HepG2 (cell line): ENCODE measurements around the gene L3MBTL4. TPM values are rescaled to one million over a fixed set of nuclear protein-coding genes. Genes with fewer than 3 reads are reported as not detected.

Experiments used
- ATAC-seq: fragments of 200-7000 bp; cut with Tn5 transposase; 3 replicates; pipeline ENCODE4 v1.9.1; 2020; ENCODE audit warnings: mild to moderate bottlenecking, moderate library complexity
- BruUV-seq: library from RNA; stranded (reverse); fragments of 400-500 nt; replicated peaks from 2 replicates; lab custom pipeline; 2021; lab: Mats Ljungman, UMichigan
- CTCF ChIA-PET: fragments of 300-600 bp; formaldehyde crosslinking; extraction: SDS; loops from one replicate; lab custom pipeline; 2021; ENCODE audit warnings: low total read pairs, inconsistent platforms, low intra/inter-chr PET ratio; lab: Yijun Ruan, JAX
- POLR2A ChIA-PET: fragments of 350-600 bp; sonication (Branson Sonifier 250); formaldehyde crosslinking; loops from one replicate; lab custom pipeline; 2020; ENCODE audit warnings: antibody characterized with exemption, inconsistent platforms; lab: Yijun Ruan, JAX
- DNase-seq: peaks from one replicate; pipeline ENCODE4 v3.0.0-alpha.2; 2015; ENCODE audit warnings: low spot score
- FAIRE-seq: peaks from 3 replicates; lab custom pipeline; 2011; peaks lifted over from hg19 to GRCh38; lab: Jason Lieb, UNC
- H2AFZ ChIP-seq: one replicate; pipeline ENCODE4 v1.6.1; 2011; ENCODE audit warnings: low read length, inconsistent platforms
- H3K27ac ChIP-seq: fragments of 300-600 bp; 3 replicates; pipeline ENCODE4 v1.8.0; 2011; ENCODE audit warnings: mixed run types, mild to moderate bottlenecking, mixed read lengths, low read length, inconsistent platforms; ENCODE audit not compliant: insufficient read depth; ENCODE audit errors: extremely low read length
- H3K27me3 ChIP-seq, 2 experiments: fragments of 200-600 bp in 1 of 2; 2 replicates in 1 of 2; 3 replicates in 1 of 2; pipeline versions ENCODE4 v1.6.0 to v1.8.0; 2011; ENCODE audit warnings: low read length in 2 of 2, mild to moderate bottlenecking in 2 of 2, moderate library complexity in 2 of 2, inconsistent platforms in 1 of 2; ENCODE audit not compliant: insufficient read depth in 2 of 2, control insufficient read depth in 1 of 2
- H3K36me3 ChIP-seq, 2 experiments: fragments of 200-600 bp in 1 of 2; replicated peaks in 1 of 2; 2 replicates in 1 of 2; 3 replicates in 1 of 2; pipeline versions ENCODE4 v1.5.1 to v1.8.0; 2011; ENCODE audit warnings: low read length in 2 of 2, inconsistent platforms in 1 of 2; ENCODE audit not compliant: insufficient read depth in 2 of 2, control insufficient read depth in 1 of 2
- H3K4me1 ChIP-seq: 2 replicates; pipeline ENCODE4 v1.5.1; 2012; ENCODE audit warnings: low read length, inconsistent platforms; ENCODE audit not compliant: insufficient read depth
- H3K4me2 ChIP-seq: 2 replicates; pipeline ENCODE4 v1.6.0; 2011; ENCODE audit warnings: low read depth, low read length, inconsistent platforms
- H3K4me3 ChIP-seq, 3 experiments: fragments of 200-600 bp in 1 of 3; sonication (generic), shearing (Covaris generic) in 1 of 3; replicated peaks in 1 of 3; 2 replicates each; pipeline ENCODE4 v1.5.1; 2011 to 2016; ENCODE audit warnings: low read length in 3 of 3, inconsistent platforms in 2 of 3, low read depth in 2 of 3, mild to moderate bottlenecking in 2 of 3, control low read depth in 1 of 3, mixed read lengths in 1 of 3; ENCODE audit not compliant: insufficient read depth in 1 of 3
- H3K79me2 ChIP-seq: one replicate; pipeline ENCODE4 v1.6.1; 2011; ENCODE audit warnings: low read length, inconsistent platforms; ENCODE audit not compliant: insufficient read depth
- H3K9ac ChIP-seq: 2 replicates; pipeline ENCODE4 v1.6.0; 2011; ENCODE audit warnings: mild to moderate bottlenecking, low read depth, low read length, inconsistent platforms; ENCODE audit not compliant: insufficient read depth
- H3K9me3 ChIP-seq: 2 replicates; pipeline ENCODE4 v1.5.1; 2012; ENCODE audit warnings: mild to moderate bottlenecking, low read length
- H4K20me1 ChIP-seq: 2 replicates; pipeline ENCODE4 v1.6.0; 2011; ENCODE audit warnings: inconsistent platforms, mild to moderate bottlenecking, low read length, moderate library complexity; ENCODE audit not compliant: insufficient read depth
- CEBPG ChIP-seq: IDR thresholded peaks from 2 replicates; pipeline ENCODE4 v1.6.1; 2016
- ETV6 ChIP-seq: sonication (generic); formaldehyde crosslinking; conservative IDR thresholded peaks from 2 replicates; pipeline ENCODE4 v1.4.0; 2020; ENCODE audit warnings: missing genetic modification reagents
- FOSL2 ChIP-seq: sonication (generic); formaldehyde crosslinking; IDR thresholded peaks from 2 replicates; pipeline ENCODE4 v1.4.0; 2020; ENCODE audit warnings: missing genetic modification reagents
- GATA4 ChIP-seq: sonication (generic); IDR thresholded peaks from 2 replicates; pipeline ENCODE4 v1.6.1; 2016; ENCODE audit warnings: antibody characterized with exemption, low read depth, borderline replicate concordance
- HOXA3 ChIP-seq: sonication (generic); formaldehyde crosslinking; IDR thresholded peaks from 2 replicates; pipeline ENCODE4 v1.5.0; 2020; ENCODE audit warnings: missing genetic modification reagents
- KDM6A ChIP-seq: IDR thresholded peaks from 2 replicates; pipeline ENCODE4 v1.6.1; 2016; ENCODE audit warnings: low read depth
- MED13 ChIP-seq: sonication (generic); formaldehyde crosslinking; IDR thresholded peaks from 2 replicates; pipeline ENCODE4 v1.5.0; 2020; ENCODE audit warnings: missing genetic modification reagents
- NKX3-1 ChIP-seq: sonication (generic); formaldehyde crosslinking; IDR thresholded peaks from 2 replicates; pipeline ENCODE4 v1.5.0; 2020; ENCODE audit warnings: missing genetic modification reagents
- XBP1 ChIP-seq: sonication (generic); formaldehyde crosslinking; IDR thresholded peaks from 2 replicates; pipeline ENCODE4 v1.5.0; 2020; ENCODE audit warnings: missing genetic modification reagents
- ZNF235 ChIP-seq: sonication (generic); formaldehyde crosslinking; IDR thresholded peaks from 2 replicates; pipeline ENCODE4 v1.8.1; 2023; ENCODE audit warnings: mild to moderate bottlenecking, missing genetic modification reagents, borderline replicate concordance
- ZNF446 ChIP-seq: sonication (generic); formaldehyde crosslinking; IDR thresholded peaks from 2 replicates; pipeline ENCODE4 v1.5.0; 2020; ENCODE audit warnings: mild to moderate bottlenecking, missing genetic modification reagents
- ZNF558 ChIP-seq: sonication (generic); formaldehyde crosslinking; IDR thresholded peaks from 2 replicates; pipeline ENCODE4 v1.9.0; 2022; ENCODE audit warnings: mild to moderate bottlenecking, missing genetic modification reagents, borderline replicate concordance
- ZSCAN25 ChIP-seq: sonication (generic); formaldehyde crosslinking; IDR thresholded peaks from 2 replicates; pipeline ENCODE4 v1.8.0; 2022; ENCODE audit warnings: mild to moderate bottlenecking, missing genetic modification reagents
- ZSCAN30 ChIP-seq: sonication (generic); formaldehyde crosslinking; IDR thresholded peaks from 2 replicates; pipeline ENCODE4 v1.5.0; 2020; ENCODE audit warnings: mild to moderate bottlenecking, missing genetic modification reagents
- WGBS: methylation state at CpG from one replicate; pipeline ENCODE4 v1.1.6; 2017; ENCODE audit warnings: low lambda C conversion rate; 5-methylcytosine and 5-hydroxymethylcytosine counted together
- in situ Hi-C: cut with HindIII; loops from 2 replicates; pipeline ENCODE4 v1.10.0; 2017; ENCODE audit warnings: low pct_unique_long_range_greater_than_20kb; ENCODE audit not compliant: extremely low pct_ligation_motif_present
- intact Hi-C: fragments of 100-400 bp; cut with micrococcal nuclease; formaldehyde crosslinking; loops from one replicate; pipeline ENCODE4 v1.10.0; 2022; ENCODE audit not compliant: unreplicated experiment
- polyA plus RNA-seq, 8 experiments: library from polyadenylated mRNA; depleted of rRNA in 3 of 8; stranded (reverse) in 7 of 8; unstranded in 1 of 8; fragments of >200 nt; fragmentation: Illumina TruSeq in 4 of 8; extraction: Trizol in 4 of 8; gene quantifications; 2 replicates each; pipeline versions ENCODE4 v1.2.1 to v1.2.3, GENCODE V29; 2011 to 2016; ENCODE audit warnings: low read depth in 4 of 8, missing spikeins in 1 of 8, mixed read lengths in 1 of 8; ENCODE audit not compliant: insufficient read depth in 1 of 8
- total RNA-seq, 5 experiments: library from RNA; depleted of rRNA; stranded (reverse); fragments of >200 nt; fragmentation: Illumina TruSeq; extraction: Trizol; gene quantifications; 2 replicates each; pipeline ENCODE4 v1.2.3, GENCODE V29; 2016; ENCODE audit warnings: low read depth in 1 of 5
- TF ChIP-seq, protein P1 (sequence below): sonication (generic); formaldehyde crosslinking; IDR thresholded peaks from 2 replicates; pipeline ENCODE4 v1.4.0; 2020; ENCODE audit warnings: mild to moderate bottlenecking, missing genetic modification reagents

The L3MBTL4 gene
- total and polyA plus RNA-seq, 2 of the 13 experiments (the other 11 are each of a cell fraction or from before 2014, with no cell fraction given): 10.8 to 13.3 TPM

DNA sequence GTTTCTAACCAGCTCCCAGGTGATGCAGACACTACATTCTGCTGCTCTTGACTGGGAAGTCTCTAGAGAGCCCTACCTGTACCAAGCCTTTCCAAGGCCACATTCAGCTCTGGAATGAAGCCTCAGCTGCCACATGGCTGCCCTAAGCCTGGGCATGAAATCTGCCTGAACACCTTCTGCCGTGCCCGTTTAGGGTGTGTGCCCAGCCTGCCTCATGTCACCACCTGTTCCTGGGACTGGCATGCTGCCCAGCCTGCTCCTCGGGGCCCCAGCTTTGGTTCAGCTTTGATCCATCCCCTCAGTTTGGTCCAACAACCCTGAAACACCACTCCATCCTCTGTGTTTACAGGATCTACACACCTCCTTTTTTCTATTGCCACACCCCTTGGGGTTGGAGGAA lies 210.9 kb downstream of the L3MBTL4 start:
- Histone ChIP-seq H4K20me1 (no peaks in the 10 kb centered on the region), H2AFZ (no peak overlapping the region), H3K27ac (no peak overlapping the region), H3K4me2 (no peak overlapping the region), H3K36me3 (no peaks in the 10 kb centered on the region), H3K9me3 (no peaks in the 10 kb centered on the region), H3K27me3 (no peaks in the 10 kb centered on the region), H3K4me1 (no peaks in the 10 kb centered on the region), H3K4me3 (no peak overlapping the region), H3K9ac (no peak overlapping the region), H3K79me2 (no peaks in the 10 kb centered on the region)
- ChIA-PET CTCF (no interaction called here), POLR2A (no interaction called here)
- in situ Hi-C loops (no loop called here), intact Hi-C loops (no loop called here)
- no peak for FAIRE-seq
- BruUV-seq: no TSS peak
- TF ChIP-seq XBP1 (CRISPR knock-in tag): no peak
- TF ChIP-seq FOSL2 (CRISPR knock-in tag): no peak
- no peak for TF ChIP-seq ZNF446 (CRISPR knock-in tag)
- no peak for TF ChIP-seq NKX3-1
- no peak for TF ChIP-seq ZNF235 (CRISPR knock-in tag)
- no peak for TF ChIP-seq ZNF558 (CRISPR knock-in tag)
- TF ChIP-seq KDM6A (CRISPR knock-in tag): no peak
- TF ChIP-seq ZSCAN25 (CRISPR knock-in tag): no peak
- no peak for TF ChIP-seq HOXA3 (CRISPR knock-in tag)
- TF ChIP-seq, protein P1, sequence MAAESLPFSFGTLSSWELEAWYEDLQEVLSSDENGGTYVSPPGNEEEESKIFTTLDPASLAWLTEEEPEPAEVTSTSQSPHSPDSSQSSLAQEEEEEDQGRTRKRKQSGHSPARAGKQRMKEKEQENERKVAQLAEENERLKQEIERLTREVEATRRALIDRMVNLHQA: no peak
- TF ChIP-seq ETV6: no peak
- no peak for TF ChIP-seq ZSCAN30 (CRISPR knock-in tag)
- no peak for TF ChIP-seq CEBPG (CRISPR knock-in tag)
- no peak for TF ChIP-seq GATA4
- TF ChIP-seq MED13: no peak
- no peak for ATAC-seq
- DNase-seq: no peak
- 80% methylated on average over 1 of the region's 3 CpGs for WGBS
